GM10248 (cell line): ENCODE measurements around the gene FUT2.
"Not testable (repeated sequence)": the region's sequence is repeated elsewhere in the genome, so short reads cannot be mapped to it uniquely, and the experiment has no call there.

Experiments
- CTCF ChIA-PET: fragments of 300-600 bp; sonication (Branson Sonifier 250); formaldehyde crosslinking; extraction: SDS; loops from one replicate; lab custom pipeline; 2021; ENCODE audit warnings: antibody characterized with exemption; lab: Yijun Ruan, JAX
- POLR2A ChIA-PET: fragments of 350-650 bp; sonication (Branson Sonifier 250); formaldehyde crosslinking; extraction: SDS; loops from one replicate; lab custom pipeline; 2020; ENCODE audit warnings: antibody characterized with exemption; lab: Yijun Ruan, JAX
- DNase-seq: peaks from one replicate; pipeline ENCODE4 v3.0.0; 2012; ENCODE audit errors: extremely low spot score
- TF ChIP-seq, protein P1 (sequence below): IDR thresholded peaks from 2 replicates; pipeline ENCODE4 v1.5.1; 2012; ENCODE audit warnings: mild to moderate bottlenecking, low read depth; ENCODE audit errors: extremely low read depth, missing control alignments, control extremely low read depth

Gene FUT2

GRCh38 chr19:48674216-48674809, 21.5 kb upstream of the FUT2 start:
- ChIA-PET POLR2A (interaction anchor here (0.5 kb wide), 1 partner anchor 43 kb away, joined by 3 read pairs; no protein-coding TSS in a partner anchor), CTCF (interaction anchor here (0.6 to 5.6 kb wide), 28 partner anchors 8 to 296 kb away, joined by 3 to 23 read pairs (median 5); partner anchors contain the start of genes CA11, HSD17B14 and IZUMO1)
- peak; percentile 16 for DNase-seq
- TF ChIP-seq, protein P1, sequence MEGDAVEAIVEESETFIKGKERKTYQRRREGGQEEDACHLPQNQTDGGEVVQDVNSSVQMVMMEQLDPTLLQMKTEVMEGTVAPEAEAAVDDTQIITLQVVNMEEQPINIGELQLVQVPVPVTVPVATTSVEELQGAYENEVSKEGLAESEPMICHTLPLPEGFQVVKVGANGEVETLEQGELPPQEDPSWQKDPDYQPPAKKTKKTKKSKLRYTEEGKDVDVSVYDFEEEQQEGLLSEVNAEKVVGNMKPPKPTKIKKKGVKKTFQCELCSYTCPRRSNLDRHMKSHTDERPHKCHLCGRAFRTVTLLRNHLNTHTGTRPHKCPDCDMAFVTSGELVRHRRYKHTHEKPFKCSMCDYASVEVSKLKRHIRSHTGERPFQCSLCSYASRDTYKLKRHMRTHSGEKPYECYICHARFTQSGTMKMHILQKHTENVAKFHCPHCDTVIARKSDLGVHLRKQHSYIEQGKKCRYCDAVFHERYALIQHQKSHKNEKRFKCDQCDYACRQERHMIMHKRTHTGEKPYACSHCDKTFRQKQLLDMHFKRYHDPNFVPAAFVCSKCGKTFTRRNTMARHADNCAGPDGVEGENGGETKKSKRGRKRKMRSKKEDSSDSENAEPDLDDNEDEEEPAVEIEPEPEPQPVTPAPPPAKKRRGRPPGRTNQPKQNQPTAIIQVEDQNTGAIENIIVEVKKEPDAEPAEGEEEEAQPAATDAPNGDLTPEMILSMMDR, result no peak

GRCh38 chr19:48674921-48675824, 20.6 kb upstream of the FUT2 start:
- peak; percentile 92 for DNase-seq
- ChIA-PET POLR2A (interaction anchor here (0.5 kb wide), 1 partner anchor 42 kb away, joined by 3 read pairs; no protein-coding TSS in a partner anchor), CTCF (interaction anchor here (0.6 to 5.6 kb wide), 35 partner anchors 8 to 296 kb away, joined by 3 to 23 read pairs (median 4); partner anchors contain the start of genes CA11, HSD17B14 and IZUMO1)

DNA sequence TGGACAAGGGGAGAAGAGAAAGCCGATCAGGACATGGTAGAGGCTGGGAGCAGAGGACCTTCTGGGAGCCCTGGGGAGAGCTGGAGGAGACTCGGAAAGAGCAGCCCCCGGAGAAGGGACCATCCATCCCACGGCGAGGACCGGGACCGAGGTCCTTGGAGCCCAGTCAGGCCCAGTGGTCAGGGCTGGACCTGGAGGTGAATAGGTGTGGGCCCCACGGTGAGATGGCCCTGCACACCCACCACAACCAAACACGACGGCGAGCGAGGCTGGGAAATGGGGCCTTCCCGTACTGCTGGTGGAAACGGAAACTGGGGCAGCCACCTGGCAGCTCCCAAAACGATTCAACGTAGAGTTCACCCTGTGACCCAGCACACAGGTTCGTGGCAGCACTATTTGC, 19.3 kb upstream of the FUT2 start:
- DNase-seq, result peak; percentile 20
- TF ChIP-seq, protein P1, result no peak
- ChIA-PET POLR2A (no interaction called here), CTCF (interaction anchor here (1.1 to 5.6 kb wide), 6 partner anchors 8 to 168 kb away, joined by 3 to 23 read pairs (median 4); partner anchors contain the start of gene CA11)

More at GRCh38 chr19:48674921-48675824, 20.6 kb upstream of the FUT2 start:
- TF ChIP-seq, protein P1, result peak; percentile 87

- DNase-seq, result no peak
Measured at GRCh38 chr19:48676887-48677286, 18.9 kb upstream of the FUT2 start.

DNA sequence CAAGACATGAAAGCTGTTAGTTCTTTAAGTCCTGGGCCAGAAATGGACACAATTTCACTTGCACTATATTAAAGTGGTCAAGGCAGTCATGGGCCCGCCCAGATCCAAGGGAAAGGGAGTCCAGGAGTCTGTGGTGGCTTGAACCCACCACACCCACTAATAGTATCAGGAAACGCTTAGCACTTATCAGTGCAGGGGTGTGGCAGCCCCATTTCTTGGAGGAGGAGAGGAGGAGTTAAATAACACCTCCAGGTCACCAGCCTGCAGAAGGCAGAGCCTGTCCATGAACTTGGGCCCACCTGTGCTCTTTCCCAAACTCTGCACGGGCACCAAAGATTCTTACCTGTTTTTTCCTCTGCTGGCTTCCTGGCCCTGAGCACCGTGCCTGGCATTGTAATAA, 17.6 kb upstream of the FUT2 start:
- TF ChIP-seq, protein P1, result no peak
- DNase-seq, result peak; percentile 10
- POLR2A ChIA-PET, result no interaction called here
- CTCF ChIA-PET, result interaction anchor here (5.6 kb wide), 1 partner anchor 32 kb away, joined by 23 read pairs; the partner anchor contains the start of gene CA11

More at GRCh38 chr19:48676887-48677286, 18.9 kb upstream of the FUT2 start:
- ChIA-PET POLR2A (no interaction called here), CTCF (interaction anchor here (1.1 to 5.6 kb wide), 4 partner anchors 20 to 168 kb away, joined by 3 to 23 read pairs (median 6); partner anchors contain the start of gene CA11)
- TF ChIP-seq, protein P1, result no peak

GRCh38 chr19:48680006-48680405, 15.8 kb upstream of the FUT2 start:
- POLR2A ChIA-PET, CTCF ChIA-PET: not testable (repeated sequence)
- DNase-seq, result peak; percentile 5
